IMR-90 (cell line): ENCODE data around the gene ASCL1. TPM values are rescaled to one million over a fixed set of nuclear protein-coding genes. Genes with fewer than 3 reads are reported as not detected.

Experiments
- ATAC-seq: fragments of 200-7000 bp; cut with Tn5 transposase; 2 replicates; pipeline ENCODE4 v1.9.1; 2020; ENCODE audit warnings: low read depth, mild to moderate bottlenecking, moderate library complexity
- BruUV-seq: library from RNA; stranded (reverse); fragments of 400-500 nt; replicated peaks from 2 replicates; lab custom pipeline; 2021; lab: Mats Ljungman, UMichigan
- CTCF ChIA-PET: fragments of 300-600 bp; formaldehyde crosslinking; extraction: SDS; loops from one replicate; lab custom pipeline; 2021; ENCODE audit warnings: antibody characterized with exemption; lab: Yijun Ruan, JAX
- POLR2A ChIA-PET: fragments of 300-600 bp; sonication (Branson Sonifier 250); formaldehyde crosslinking; loops from one replicate; lab custom pipeline; 2022; ENCODE audit warnings: antibody characterized with exemption; ENCODE audit not compliant: unreplicated experiment; lab: Charles Lee
- DNase-seq: peaks from one replicate; pipeline ENCODE4 v3.0.0; 2013
- H2AFZ ChIP-seq: replicated peaks from 2 replicates; pipeline ENCODE3; 2013; ENCODE audit warnings: low read length, mild to moderate bottlenecking; ENCODE audit not compliant: poor library complexity
- H2AK5ac ChIP-seq: 2 replicates; pipeline ENCODE4 v1.6.1; 2013; ENCODE audit warnings: low read depth, low read length, inconsistent platforms
- H2AK9ac ChIP-seq: replicated peaks from 2 replicates; pipeline ENCODE3; 2013; ENCODE audit warnings: mild to moderate bottlenecking, low read depth, low read length, moderate library complexity; ENCODE audit not compliant: poor library complexity
- H2BK120ac ChIP-seq: 2 replicates; pipeline ENCODE4 v1.6.1; 2013; ENCODE audit warnings: low read depth, low read length, inconsistent platforms
- H2BK15ac ChIP-seq: 3 replicates; pipeline ENCODE4 v1.6.1; 2013; ENCODE audit warnings: low read depth, low read length, inconsistent platforms
- H2BK20ac ChIP-seq: 2 replicates; pipeline ENCODE4 v1.6.1; 2013; ENCODE audit warnings: low read depth, mild to moderate bottlenecking, inconsistent platforms, low read length, moderate library complexity
- H2BK5ac ChIP-seq: 2 replicates; pipeline ENCODE4 v1.6.1; 2013; ENCODE audit warnings: mild to moderate bottlenecking, low read depth, low read length, inconsistent platforms; ENCODE audit not compliant: poor library complexity, severe bottlenecking
- H3K14ac ChIP-seq: replicated peaks from 2 replicates; pipeline ENCODE4 v1.6.1; 2013; ENCODE audit warnings: low read depth, low read length, inconsistent platforms
- H3K18ac ChIP-seq: 2 replicates; pipeline ENCODE4 v1.6.1; 2013; ENCODE audit warnings: low read depth, low read length, control low read depth
- H3K23ac ChIP-seq: 2 replicates; pipeline ENCODE4 v1.6.1; 2013; ENCODE audit warnings: low read depth, low read length, inconsistent platforms
- H3K27ac ChIP-seq: 2 replicates; pipeline ENCODE4 v1.5.1; 2013; ENCODE audit warnings: mild to moderate bottlenecking, control low read depth, low read length; ENCODE audit not compliant: insufficient read depth
- H3K27me3 ChIP-seq: 2 replicates; pipeline ENCODE4 v1.6.1; 2013; ENCODE audit warnings: low read length; ENCODE audit not compliant: control insufficient read depth, insufficient read depth
- H3K36me3 ChIP-seq: 2 replicates; pipeline ENCODE4 v1.6.1; 2013; ENCODE audit warnings: low read length, mixed read lengths; ENCODE audit not compliant: control insufficient read depth, insufficient read depth
- H3K4ac ChIP-seq: 2 replicates; pipeline ENCODE4 v1.6.1; 2013; ENCODE audit warnings: low read depth, low read length, inconsistent platforms
- H3K4me1 ChIP-seq: 2 replicates; pipeline ENCODE4 v1.6.1; 2013; ENCODE audit warnings: low read length, mixed read lengths; ENCODE audit not compliant: control insufficient read depth, insufficient read depth
- H3K4me2 ChIP-seq: 2 replicates; pipeline ENCODE4 v1.6.1; 2013; ENCODE audit warnings: low read depth, mild to moderate bottlenecking, control low read depth, low read length, moderate library complexity
- H3K4me3 ChIP-seq: 2 replicates; pipeline ENCODE4 v1.5.1; 2013; ENCODE audit warnings: low read depth, mild to moderate bottlenecking, control low read depth, low read length, moderate library complexity; ENCODE audit not compliant: insufficient read depth
- H3K56ac ChIP-seq: 2 replicates; pipeline ENCODE4 v1.6.1; 2013; ENCODE audit warnings: low read length, inconsistent platforms; ENCODE audit not compliant: insufficient read depth; ENCODE audit errors: extremely low read depth
- H3K79me1 ChIP-seq, 2 experiments: 2 replicates each; pipeline ENCODE4 v1.6.1; 2013; ENCODE audit warnings: low read length in 2 of 2, inconsistent platforms in 1 of 2, low read depth in 1 of 2
- H3K9ac ChIP-seq: 2 replicates; pipeline ENCODE4 v1.6.1; 2013; ENCODE audit warnings: low read depth, low read length, control low read depth
- H3K9me1 ChIP-seq: 2 replicates; pipeline ENCODE4 v1.6.1; 2013; ENCODE audit warnings: low read length, inconsistent platforms; ENCODE audit not compliant: insufficient read depth
- H3K9me3 ChIP-seq: 2 replicates; pipeline ENCODE4 v1.6.1; 2013; ENCODE audit warnings: low read length; ENCODE audit not compliant: control insufficient read depth, insufficient read depth
- H4K20me1 ChIP-seq: 2 replicates; pipeline ENCODE4 v1.6.1; 2013; ENCODE audit warnings: low read length, inconsistent platforms; ENCODE audit not compliant: insufficient read depth
- H4K5ac ChIP-seq: 2 replicates; pipeline ENCODE4 v1.6.1; 2013; ENCODE audit warnings: mild to moderate bottlenecking, low read depth, low read length, control low read depth
- H4K8ac ChIP-seq, 2 experiments: 2 replicates each; pipeline ENCODE4 v1.6.1; 2013; ENCODE audit warnings: low read depth in 2 of 2, low read length in 2 of 2, control low read depth in 1 of 2, inconsistent platforms in 1 of 2
- H4K91ac ChIP-seq: 2 replicates; pipeline ENCODE4 v1.6.1; 2013; ENCODE audit warnings: low read depth, low read length, inconsistent platforms; ENCODE audit not compliant: insufficient read depth
- BHLHE40 ChIP-seq: fragments of 150-350 bp; IDR thresholded peaks from 2 replicates; pipeline ENCODE4 v1.6.1; 2016; ENCODE audit warnings: mild to moderate bottlenecking, low read depth, low read length
- CHD1 ChIP-seq: IDR thresholded peaks from 2 replicates; pipeline ENCODE4 v1.6.1; 2012; ENCODE audit warnings: low read depth, low read length, improper control_type of control experiment
- FOS ChIP-seq: fragments of 150-350 bp; IDR thresholded peaks from 2 replicates; pipeline ENCODE4 v1.6.1; 2016; ENCODE audit warnings: low read depth, low read length
- MAZ ChIP-seq: IDR thresholded peaks from 2 replicates; pipeline ENCODE4 v1.6.1; 2012; ENCODE audit warnings: low read depth, mild to moderate bottlenecking, low read length, improper control_type of control experiment, moderate library complexity, borderline replicate concordance
- MXI1 ChIP-seq: IDR thresholded peaks from 2 replicates; pipeline ENCODE4 v1.6.1; 2012; ENCODE audit warnings: low read depth, mild to moderate bottlenecking, low read length, moderate library complexity, borderline replicate concordance
- NFE2L2 ChIP-seq: fragments of 150-350 bp; IDR thresholded peaks from 2 replicates; pipeline ENCODE4 v1.6.1; 2016; ENCODE audit warnings: low read depth, mild to moderate bottlenecking, low read length
- POLR2A ChIP-seq: IDR thresholded peaks from 2 replicates; pipeline ENCODE4 v1.6.1; 2012; ENCODE audit warnings: mild to moderate bottlenecking, low read depth, low read length
- RCOR1 ChIP-seq: IDR thresholded peaks from 2 replicates; pipeline ENCODE4 v1.6.1; 2012; ENCODE audit warnings: mild to moderate bottlenecking, low read length, improper control_type of control experiment; ENCODE audit not compliant: insufficient replicate concordance
- RFX5 ChIP-seq: IDR thresholded peaks from 2 replicates; pipeline ENCODE4 v1.8.0; 2012; ENCODE audit warnings: low read depth, mild to moderate bottlenecking, low read length, moderate library complexity
- SMC3 ChIP-seq: fragments of 150-350 bp; IDR thresholded peaks from 2 replicates; pipeline ENCODE4 v1.6.1; 2016; ENCODE audit warnings: low read depth, mild to moderate bottlenecking, antibody characterized with exemption, low read length, moderate library complexity
- WGBS, 2 experiments: methylation state at CpG; one replicate each; pipeline versions ENCODE4 v1.1.5 to v1.1.7; 2013; ENCODE audit warnings: missing lambda C conversion rate in 2 of 2; ENCODE audit not compliant: insufficient read length in 1 of 2; ENCODE audit errors: extremely low coverage in 2 of 2; 5-methylcytosine and 5-hydroxymethylcytosine counted together
- dilution Hi-C: fragments of 300-500 bp; cut with HindIII; formaldehyde crosslinking; loops from one replicate; pipeline ENCODE4 v1.14.3; 2018; ENCODE audit warnings: low sequenced_read_pairs; ENCODE audit not compliant: unreplicated experiment
- in situ Hi-C: fragments of 300-500 bp; cut with MboI; formaldehyde crosslinking; loops from 3 replicates; pipeline ENCODE4 v1.14.3; 2019; ENCODE audit warnings: low sequenced_read_pairs, inconsistent platforms, mixed read lengths
- intact Hi-C: fragments of 100-400 bp; cut with micrococcal nuclease; formaldehyde crosslinking; loops from 2 replicates; pipeline ENCODE4 v1.10.0; 2022
- polyA plus RNA-seq, 3 experiments: library from polyadenylated mRNA; depleted of rRNA; stranded (reverse); fragments of >200 nt; gene quantifications; 2 replicates each; pipeline ENCODE4 v1.2.3, GENCODE V29; 2012; ENCODE audit warnings: low replicate concordance in 1 of 3
- total RNA-seq: library from RNA; depleted of rRNA; stranded (reverse); fragments of >200 nt; gene quantifications from 2 replicates; pipeline ENCODE4 v1.2.3, GENCODE V29; 2012
- TF ChIP-seq, protein P1 (sequence below): conservative IDR thresholded peaks from 2 replicates; pipeline ENCODE4 v1.5.1; 2012; ENCODE audit warnings: mild to moderate bottlenecking, low read depth, low read length, improper control_type of control experiment
- TF ChIP-seq, protein P2 (sequence below): fragments of 150-350 bp; IDR thresholded peaks from 2 replicates; pipeline ENCODE4 v1.6.1; 2017; ENCODE audit warnings: mild to moderate bottlenecking, antibody characterized with exemption, low read length, low read depth
- TF ChIP-seq, protein P3 (sequence below): fragments of 150-350 bp; IDR thresholded peaks from 2 replicates; pipeline ENCODE4 v1.6.1; 2016; ENCODE audit warnings: low read depth, mild to moderate bottlenecking, low read length, moderate library complexity, borderline replicate concordance

The ASCL1 gene
- total and polyA plus RNA-seq, 2 of the 4 experiments (the other 2 are of a cell fraction), result not detected

DNA sequence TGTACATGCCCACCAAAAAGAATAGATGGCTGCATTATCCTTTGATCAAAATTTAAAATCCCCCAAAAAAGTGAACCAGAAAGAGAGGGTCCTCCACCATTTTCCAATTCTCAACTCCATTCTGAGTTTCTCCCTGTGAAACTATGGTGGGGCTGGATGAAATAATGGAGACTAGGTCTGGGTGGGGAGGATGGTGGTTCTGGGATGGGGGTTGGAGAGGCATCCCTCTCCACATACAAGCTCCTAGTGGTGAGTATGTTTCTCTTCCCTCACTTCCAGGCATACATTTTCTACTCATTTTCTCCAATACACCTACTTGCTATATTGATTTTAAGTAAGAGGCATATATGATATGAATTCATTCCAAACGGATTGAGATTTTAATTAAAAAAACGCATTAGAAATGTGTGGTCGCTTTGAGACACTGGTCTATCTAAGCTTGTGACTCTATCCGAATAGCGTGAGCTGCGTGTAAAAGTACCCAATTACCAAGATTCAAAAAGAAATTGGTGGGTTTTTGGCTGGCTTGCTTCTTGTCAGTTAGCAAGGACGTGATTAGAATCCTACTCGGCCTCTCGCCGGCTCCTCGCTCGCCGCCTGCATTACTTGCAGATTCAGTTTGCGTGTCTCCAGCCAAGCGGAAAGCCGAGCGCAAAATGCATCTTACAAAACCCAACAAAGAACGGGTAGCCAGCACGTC lies 3.4 kb downstream of the ASCL1 start:
- no peak overlapping the region for H2AFZ ChIP-seq
- H3K4me1 ChIP-seq, result no peaks in the 10 kb centered on the region
- H3K36me3 ChIP-seq, result no peaks in the 10 kb centered on the region
- TF ChIP-seq RCOR1 (no peak), SMC3 (no peak), MXI1 (no peak), CHD1 (no peak), FOS (no peak), RFX5 (no peak), BHLHE40 (no peak), MAZ (no peak), NFE2L2 (no peak), POLR2A (no peak)
- TF ChIP-seq, protein P1, sequence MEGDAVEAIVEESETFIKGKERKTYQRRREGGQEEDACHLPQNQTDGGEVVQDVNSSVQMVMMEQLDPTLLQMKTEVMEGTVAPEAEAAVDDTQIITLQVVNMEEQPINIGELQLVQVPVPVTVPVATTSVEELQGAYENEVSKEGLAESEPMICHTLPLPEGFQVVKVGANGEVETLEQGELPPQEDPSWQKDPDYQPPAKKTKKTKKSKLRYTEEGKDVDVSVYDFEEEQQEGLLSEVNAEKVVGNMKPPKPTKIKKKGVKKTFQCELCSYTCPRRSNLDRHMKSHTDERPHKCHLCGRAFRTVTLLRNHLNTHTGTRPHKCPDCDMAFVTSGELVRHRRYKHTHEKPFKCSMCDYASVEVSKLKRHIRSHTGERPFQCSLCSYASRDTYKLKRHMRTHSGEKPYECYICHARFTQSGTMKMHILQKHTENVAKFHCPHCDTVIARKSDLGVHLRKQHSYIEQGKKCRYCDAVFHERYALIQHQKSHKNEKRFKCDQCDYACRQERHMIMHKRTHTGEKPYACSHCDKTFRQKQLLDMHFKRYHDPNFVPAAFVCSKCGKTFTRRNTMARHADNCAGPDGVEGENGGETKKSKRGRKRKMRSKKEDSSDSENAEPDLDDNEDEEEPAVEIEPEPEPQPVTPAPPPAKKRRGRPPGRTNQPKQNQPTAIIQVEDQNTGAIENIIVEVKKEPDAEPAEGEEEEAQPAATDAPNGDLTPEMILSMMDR, result no peak
- TF ChIP-seq, protein P2, sequence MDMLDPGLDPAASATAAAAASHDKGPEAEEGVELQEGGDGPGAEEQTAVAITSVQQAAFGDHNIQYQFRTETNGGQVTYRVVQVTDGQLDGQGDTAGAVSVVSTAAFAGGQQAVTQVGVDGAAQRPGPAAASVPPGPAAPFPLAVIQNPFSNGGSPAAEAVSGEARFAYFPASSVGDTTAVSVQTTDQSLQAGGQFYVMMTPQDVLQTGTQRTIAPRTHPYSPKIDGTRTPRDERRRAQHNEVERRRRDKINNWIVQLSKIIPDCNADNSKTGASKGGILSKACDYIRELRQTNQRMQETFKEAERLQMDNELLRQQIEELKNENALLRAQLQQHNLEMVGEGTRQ, result no peak
- TF ChIP-seq, protein P3, sequence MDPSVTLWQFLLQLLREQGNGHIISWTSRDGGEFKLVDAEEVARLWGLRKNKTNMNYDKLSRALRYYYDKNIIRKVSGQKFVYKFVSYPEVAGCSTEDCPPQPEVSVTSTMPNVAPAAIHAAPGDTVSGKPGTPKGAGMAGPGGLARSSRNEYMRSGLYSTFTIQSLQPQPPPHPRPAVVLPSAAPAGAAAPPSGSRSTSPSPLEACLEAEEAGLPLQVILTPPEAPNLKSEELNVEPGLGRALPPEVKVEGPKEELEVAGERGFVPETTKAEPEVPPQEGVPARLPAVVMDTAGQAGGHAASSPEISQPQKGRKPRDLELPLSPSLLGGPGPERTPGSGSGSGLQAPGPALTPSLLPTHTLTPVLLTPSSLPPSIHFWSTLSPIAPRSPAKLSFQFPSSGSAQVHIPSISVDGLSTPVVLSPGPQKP, result no peak
- no peak overlapping the region for H4K5ac ChIP-seq
- no peak overlapping the region for H3K4me3 ChIP-seq
- H2BK20ac ChIP-seq, result no peak overlapping the region
- no peak overlapping the region for H2BK5ac ChIP-seq
- H3K18ac ChIP-seq, result no peak overlapping the region
- dilution Hi-C loops, result no loop called here
- H2BK15ac ChIP-seq, result no peak overlapping the region
- no peaks in the 10 kb centered on the region for H4K20me1 ChIP-seq
- no peaks in the 10 kb centered on the region for H3K9me1 ChIP-seq
- no peak overlapping the region for H3K27ac ChIP-seq
- no peak overlapping the region for H3K4ac ChIP-seq
- H2AK9ac ChIP-seq, result no peak overlapping the region
- CTCF ChIA-PET, result no interaction called here
- no peak overlapping the region for H4K91ac ChIP-seq
- peaks cover 49% of the 10 kb centered on the region for H3K27me3 ChIP-seq
- DNase-seq, result no peak
- no TSS peak for BruUV-seq
- WGBS, 2 experiments, result 4% methylated on average over 4 of the region's 19 CpGs; no CpG with 5 or more reads in 1 of the 2 experiments
- no peak overlapping the region for H2BK120ac ChIP-seq
- POLR2A ChIA-PET, result no interaction called here
- in situ Hi-C loops, result no loop called here
- H3K79me1 ChIP-seq, result no peaks in the 10 kb centered on the region
- no peak overlapping the region for H3K4me2 ChIP-seq
- no peak overlapping the region for H3K23ac ChIP-seq
- H2AK5ac ChIP-seq, result no peak overlapping the region
- intact Hi-C loops, result no loop called here
- H3K56ac ChIP-seq, result no peak overlapping the region
- no peak overlapping the region for H3K9ac ChIP-seq
- no peak overlapping the region for H4K8ac ChIP-seq
- no peak for ATAC-seq
- H3K9me3 ChIP-seq, result 0 out of 2 replicates have a peak, but pooled peaks cover 2% of the 10 kb centered on the region
- H3K14ac ChIP-seq, result no peak overlapping the region
